ENCODE results near the gene PITPNC1.
"Not testable (repeated sequence)": the region's sequence is repeated elsewhere in the genome, so short reads cannot be mapped to it uniquely, and the experiment has no call there.

Gene PITPNC1

DNA sequence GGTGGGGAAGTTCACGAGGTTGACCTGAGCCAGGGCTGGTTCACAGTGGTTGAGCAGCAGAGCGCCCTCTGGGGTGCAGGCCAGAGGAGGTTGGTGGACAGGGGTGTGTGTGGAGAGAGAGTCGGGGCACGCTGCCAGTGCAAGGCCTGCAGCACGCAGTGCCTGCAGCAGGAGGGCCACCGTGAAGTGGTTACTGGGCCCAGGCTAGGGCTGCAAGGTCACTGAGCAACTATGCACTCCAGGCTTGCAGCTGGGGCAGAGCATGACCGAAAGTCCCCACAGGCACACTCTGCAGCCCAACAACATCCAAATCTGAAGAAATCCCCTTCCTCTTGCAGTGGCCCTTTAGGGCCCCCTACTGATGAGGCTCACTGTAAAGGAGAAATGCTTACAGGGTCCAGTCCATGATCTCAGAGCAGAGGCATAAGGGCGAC is 251.5 kb downstream of the PITPNC1 start:
- DNase-seq (ENCODE audit: low read depth), result peak; percentile 22
- TF ChIP-seq, protein P1, sequence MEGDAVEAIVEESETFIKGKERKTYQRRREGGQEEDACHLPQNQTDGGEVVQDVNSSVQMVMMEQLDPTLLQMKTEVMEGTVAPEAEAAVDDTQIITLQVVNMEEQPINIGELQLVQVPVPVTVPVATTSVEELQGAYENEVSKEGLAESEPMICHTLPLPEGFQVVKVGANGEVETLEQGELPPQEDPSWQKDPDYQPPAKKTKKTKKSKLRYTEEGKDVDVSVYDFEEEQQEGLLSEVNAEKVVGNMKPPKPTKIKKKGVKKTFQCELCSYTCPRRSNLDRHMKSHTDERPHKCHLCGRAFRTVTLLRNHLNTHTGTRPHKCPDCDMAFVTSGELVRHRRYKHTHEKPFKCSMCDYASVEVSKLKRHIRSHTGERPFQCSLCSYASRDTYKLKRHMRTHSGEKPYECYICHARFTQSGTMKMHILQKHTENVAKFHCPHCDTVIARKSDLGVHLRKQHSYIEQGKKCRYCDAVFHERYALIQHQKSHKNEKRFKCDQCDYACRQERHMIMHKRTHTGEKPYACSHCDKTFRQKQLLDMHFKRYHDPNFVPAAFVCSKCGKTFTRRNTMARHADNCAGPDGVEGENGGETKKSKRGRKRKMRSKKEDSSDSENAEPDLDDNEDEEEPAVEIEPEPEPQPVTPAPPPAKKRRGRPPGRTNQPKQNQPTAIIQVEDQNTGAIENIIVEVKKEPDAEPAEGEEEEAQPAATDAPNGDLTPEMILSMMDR (conservative IDR thresholded peaks at IDR 0.05; ENCODE audit: low read depth, low read length), result peak; percentile 40
- no peak overlapping the region for H3K4me3 ChIP-seq (ENCODE audit: low read depth, low read length)

GRCh38 chr17:67629971-67630320 is 252.9 kb downstream of the PITPNC1 start:
- TF ChIP-seq, protein P1 (conservative IDR thresholded peaks at IDR 0.05; ENCODE audit: low read depth, low read length), result peak; percentile 70
- H3K4me3 ChIP-seq (ENCODE audit: low read depth, low read length), result no peak overlapping the region
- peak; percentile 81 for DNase-seq (ENCODE audit: low read depth)

DNA sequence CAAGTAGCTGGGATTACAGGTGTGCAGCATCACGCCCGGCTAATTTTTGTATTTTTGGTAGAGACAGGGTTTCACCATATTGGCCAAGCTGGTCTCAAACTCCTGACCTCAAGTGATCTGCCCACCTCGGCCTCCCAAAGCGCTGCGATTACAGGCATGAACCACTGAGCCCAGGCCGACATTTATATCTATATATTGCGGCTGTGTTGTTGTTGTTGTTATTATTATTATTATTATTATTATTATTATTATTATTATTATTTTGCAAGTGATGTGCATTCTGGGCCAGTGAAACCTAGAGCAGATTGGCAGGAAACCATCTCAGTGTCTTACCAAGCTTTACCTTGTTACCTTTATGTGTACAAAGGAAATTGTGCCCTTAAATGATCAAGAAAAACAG is 253.8 kb downstream of the PITPNC1 start:
- H3K4me3 ChIP-seq (ENCODE audit: low read depth, low read length); DNase-seq (ENCODE audit: low read depth): not testable (repeated sequence)

DNA sequence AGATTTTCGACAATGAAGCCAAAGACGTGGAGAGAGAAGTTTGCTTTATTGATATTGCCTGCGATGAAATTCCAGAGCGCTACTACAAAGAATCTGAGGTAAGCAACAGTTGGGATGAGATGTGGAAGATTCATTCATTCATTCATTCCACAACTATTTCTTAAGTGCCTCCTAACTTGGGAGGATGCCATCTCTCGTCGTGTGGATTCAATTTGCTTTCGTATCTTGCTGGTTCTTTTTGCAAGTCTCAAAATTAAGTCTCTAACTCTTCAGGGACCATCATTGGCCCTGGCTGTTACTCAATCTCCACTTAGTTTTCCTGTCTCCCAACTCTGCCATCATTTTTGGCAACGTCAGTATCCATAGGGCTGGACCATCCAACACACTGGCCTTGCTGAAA is 255.1 kb downstream of the PITPNC1 start:
- no peak for DNase-seq (ENCODE audit: low read depth)
- TF ChIP-seq, protein P1 (conservative IDR thresholded peaks at IDR 0.05; ENCODE audit: low read depth, low read length), result no peak
- no peak overlapping the region for H3K4me3 ChIP-seq (ENCODE audit: low read depth, low read length)

DNA sequence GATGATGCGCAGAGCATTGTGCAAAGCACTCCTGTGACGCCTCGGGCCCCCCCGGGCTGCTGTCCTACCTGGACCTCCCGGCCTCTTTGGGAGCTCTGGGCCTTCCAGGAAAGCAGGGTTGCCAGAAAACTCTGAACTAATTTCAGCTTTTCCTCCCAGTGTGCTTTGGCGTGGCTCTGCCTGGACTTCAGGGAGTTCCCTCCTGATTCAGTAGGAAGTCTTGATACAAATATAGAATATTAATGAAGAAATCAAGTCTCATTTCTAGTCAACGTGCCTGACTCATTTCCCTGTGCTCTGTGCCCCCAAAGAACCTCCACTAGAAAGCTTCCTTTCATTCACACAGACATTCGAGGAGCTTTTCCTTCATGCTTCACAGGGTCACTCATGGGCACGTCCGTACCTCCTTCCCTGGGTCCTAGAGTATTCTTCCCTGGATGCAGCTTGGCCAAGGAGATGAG is 256.7 kb downstream of the PITPNC1 start:
- DNase-seq (ENCODE audit: low read depth), result no peak
- TF ChIP-seq, protein P1 (conservative IDR thresholded peaks at IDR 0.05; ENCODE audit: low read depth, low read length), result no peak
- no peak overlapping the region for H3K4me3 ChIP-seq (ENCODE audit: low read depth, low read length)

DNA sequence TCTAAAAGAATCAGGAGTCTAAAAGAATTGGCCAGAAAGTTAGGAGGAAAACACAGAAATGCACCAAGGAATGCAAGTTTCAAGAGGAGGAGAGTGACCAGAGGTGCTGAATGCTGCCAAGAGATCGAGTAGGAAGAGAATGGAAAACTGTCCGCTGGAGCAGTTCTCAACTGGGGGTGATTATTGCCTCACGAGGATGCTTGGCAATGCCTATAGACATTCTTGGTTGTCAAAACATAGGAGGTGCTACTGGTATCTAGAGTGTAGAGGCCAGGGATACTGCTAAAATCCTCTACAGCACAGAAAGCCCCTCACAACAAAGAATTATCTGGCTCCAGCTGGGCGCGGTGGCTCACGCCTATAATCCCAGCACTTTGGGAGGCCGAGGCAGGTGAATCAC is 258.6 kb downstream of the PITPNC1 start:
- no peak for DNase-seq (ENCODE audit: low read depth)
- TF ChIP-seq, protein P1 (conservative IDR thresholded peaks at IDR 0.05; ENCODE audit: low read depth, low read length), result no peak
- H3K4me3 ChIP-seq (ENCODE audit: low read depth, low read length), result no peak overlapping the region

DNA sequence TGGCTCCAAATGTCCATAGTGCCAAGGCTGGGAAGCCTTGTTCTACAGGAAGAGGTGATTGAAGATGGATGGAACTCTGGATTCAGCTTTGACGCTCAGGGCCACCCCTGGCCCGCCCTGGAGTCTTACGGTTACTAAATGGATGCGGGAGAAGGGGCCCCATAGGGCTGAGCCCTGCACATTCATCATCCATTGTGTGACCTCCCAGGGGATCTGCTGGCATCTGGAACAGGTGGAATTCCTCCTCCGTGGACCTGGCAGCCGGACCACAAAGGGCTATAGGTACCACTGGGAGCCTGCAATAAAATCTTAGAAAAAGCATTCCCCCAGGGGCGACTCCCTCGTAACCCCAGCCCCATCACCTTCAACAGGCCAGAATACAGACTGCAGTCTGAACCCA is 259.2 kb downstream of the PITPNC1 start:
- DNase-seq (ENCODE audit: low read depth), result no peak
- H3K4me3 ChIP-seq (ENCODE audit: low read depth, low read length), result no peak overlapping the region
- TF ChIP-seq, protein P1 (conservative IDR thresholded peaks at IDR 0.05; ENCODE audit: low read depth, low read length), result no peak

Data from choroid plexus epithelial cell (primary cell).